ENCODE data around the gene KRT33B.
"Not testable (repeated sequence)": the region's sequence is repeated elsewhere in the genome, so short reads cannot be mapped to it uniquely, and the experiment has no call there.

KRT33B gene

DNA sequence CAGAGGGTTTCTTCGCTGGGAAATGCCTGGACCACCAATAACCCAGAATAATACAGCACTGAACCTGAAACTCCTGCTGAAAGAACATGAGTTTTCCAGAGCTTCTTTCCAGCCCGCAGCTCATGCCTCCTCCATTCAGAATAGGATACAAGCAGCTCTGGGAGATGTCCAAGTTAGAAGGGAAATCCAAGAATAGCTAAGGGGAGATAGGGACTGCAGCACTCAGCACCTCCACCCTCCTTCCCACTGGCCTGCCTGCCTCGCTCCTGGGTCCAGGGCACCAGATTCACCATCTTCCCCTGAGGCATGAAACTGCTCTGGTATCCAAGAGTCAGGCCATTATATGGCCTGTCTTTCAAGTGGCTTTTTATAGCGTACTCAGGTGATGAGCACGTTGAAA, 23.7 kb upstream of the KRT33B start:
- DNase-seq (ENCODE audit: low read depth): no peak

DNA sequence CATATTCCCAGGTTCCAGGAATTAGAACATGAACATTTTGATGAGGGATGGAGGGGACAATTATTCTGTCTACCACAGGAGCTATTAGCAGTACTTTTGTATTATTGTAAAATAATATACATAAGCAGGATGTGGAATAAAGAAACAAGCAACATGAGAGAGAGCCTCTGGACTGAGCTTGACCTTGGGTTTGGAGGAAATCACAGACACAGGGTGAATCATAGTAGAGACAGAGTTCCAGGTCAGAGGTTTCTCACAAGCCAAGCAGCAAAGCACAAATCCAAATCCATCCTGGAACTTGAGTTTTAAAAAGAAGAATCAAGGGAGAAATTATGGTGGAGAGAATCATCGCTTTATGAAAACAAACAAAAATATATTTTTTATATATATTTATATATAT, 22.7 kb upstream of the KRT33B start:
- no peak for DNase-seq (ENCODE audit: low read depth)

DNA sequence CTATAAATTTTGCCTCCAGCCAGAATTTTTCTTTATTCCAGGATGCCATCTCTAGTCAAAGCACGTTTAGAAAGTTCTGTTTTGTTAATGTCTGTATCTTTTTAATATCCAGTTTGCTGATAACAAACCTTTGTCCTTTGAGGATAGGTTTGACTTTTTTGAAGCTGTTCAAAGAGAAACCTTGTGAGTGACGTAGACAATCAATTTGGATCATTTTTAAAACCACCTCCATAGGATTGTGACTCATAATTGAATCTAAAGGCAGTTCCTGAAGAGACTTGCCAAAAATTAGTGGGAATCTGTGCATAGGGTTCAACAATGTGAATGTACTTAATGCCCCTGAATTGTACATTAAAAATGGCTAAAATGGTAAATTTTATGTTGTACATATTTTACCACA, 21.9 kb upstream of the KRT33B start:
- DNase-seq (ENCODE audit: low read depth): no peak

DNA sequence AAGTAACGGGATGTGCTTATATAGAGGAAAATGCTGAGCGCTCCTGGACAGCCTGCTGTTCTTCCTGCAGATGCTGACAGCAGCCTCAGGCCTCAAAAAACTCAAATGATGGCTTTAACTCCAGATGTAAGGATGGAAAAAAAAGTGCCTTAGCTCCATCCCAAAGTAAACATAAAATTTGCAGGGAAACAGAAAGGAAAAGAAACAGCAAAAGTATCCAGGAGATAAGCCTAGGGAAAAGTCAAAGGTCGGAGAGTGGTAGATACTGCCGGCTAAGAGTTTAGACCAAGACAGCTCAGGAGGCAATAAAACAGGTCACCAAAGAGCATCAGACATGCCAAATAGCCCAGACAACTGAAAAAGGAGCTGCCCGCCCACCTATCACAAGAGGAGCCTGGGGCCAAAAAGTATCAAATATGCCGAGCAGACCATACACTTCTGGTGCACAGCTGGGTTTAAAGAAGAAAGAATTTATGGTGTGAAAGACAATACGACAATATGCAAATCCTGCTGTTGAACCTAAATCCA, 20.9 kb upstream of the KRT33B start:
- DNase-seq (ENCODE audit: low read depth): no peak

DNA sequence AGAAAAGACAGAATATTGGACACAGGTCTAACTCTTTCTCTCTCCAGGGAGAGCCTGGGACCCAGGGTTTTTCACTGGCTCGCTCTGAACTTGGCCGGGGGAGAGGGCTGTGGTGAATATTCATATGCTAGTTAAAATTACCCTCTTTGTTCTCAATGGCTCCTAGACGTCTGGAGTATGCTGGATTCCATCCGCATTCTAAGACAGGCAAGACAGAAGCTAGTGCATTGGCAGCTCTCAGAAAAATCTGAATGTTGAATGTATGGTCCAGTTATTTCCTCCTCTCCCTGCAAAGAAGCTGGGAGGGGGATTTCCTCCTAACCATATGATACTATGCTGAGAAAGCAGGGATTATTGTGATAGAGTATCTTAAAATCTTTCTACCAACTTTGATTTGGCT, 18.1 kb upstream of the KRT33B start:
- DNase-seq (ENCODE audit: low read depth): no peak

DNA sequence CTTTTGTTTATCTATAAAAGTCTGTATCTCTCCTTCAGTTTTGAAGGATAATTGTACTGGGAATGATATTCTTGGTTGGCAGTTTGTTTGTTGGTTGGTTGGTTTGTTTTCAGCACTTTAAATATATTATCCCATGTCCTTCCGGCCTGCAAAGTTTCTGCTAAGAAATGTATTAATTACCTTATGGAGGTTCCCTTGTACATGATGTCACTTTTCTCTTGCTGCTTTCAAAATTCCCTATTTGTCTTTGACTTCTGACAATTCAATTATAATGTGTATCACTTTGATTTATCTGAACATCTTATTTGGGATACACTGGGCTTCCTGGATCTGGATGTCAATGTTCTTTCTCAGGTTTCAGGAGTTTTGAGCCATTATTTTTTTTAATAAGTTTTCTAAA, 16.6 kb upstream of the KRT33B start:
- no peak for DNase-seq (ENCODE audit: low read depth)

DNA sequence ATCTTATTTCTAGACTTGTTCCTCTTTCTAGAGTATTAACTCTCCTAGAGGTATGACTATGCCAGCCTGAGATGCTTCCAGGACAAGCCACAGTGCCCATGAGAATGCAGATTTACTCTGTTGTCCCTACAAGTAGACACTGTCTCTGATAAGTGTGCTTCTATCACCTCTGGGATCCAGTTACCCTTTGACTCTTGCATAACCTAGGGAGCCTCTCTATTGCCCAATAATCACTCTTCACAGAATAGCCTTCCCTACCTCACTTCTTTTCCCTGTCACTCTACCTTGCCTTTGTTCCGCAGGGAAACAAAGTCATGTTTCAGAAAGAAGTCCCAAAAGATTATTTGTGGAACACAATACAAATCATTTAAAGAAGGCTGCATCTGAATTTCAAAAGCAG, 14.1 kb upstream of the KRT33B start:
- DNase-seq (ENCODE audit: low read depth): no peak

DNA sequence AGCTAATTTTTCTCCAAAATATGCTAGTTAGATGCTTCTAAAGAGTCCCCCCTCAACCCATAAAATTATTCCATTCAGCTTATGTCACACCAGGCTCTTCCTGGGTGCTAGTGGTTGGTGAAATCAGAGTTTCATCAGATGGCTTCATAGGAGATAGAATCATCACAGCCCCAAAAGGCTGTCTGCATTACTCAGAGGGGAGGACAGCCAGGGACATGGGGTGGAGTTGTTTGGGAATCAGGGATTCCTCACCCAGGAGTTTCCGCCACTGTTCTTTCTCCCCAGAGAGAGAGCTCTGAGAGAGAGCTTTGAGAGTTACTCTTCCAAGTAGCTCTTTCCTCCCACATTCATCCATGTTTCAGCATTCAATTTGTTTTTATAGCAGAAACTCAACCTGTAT, 12.8 kb upstream of the KRT33B start:
- DNase-seq (ENCODE audit: low read depth): peak; percentile 75

DNA sequence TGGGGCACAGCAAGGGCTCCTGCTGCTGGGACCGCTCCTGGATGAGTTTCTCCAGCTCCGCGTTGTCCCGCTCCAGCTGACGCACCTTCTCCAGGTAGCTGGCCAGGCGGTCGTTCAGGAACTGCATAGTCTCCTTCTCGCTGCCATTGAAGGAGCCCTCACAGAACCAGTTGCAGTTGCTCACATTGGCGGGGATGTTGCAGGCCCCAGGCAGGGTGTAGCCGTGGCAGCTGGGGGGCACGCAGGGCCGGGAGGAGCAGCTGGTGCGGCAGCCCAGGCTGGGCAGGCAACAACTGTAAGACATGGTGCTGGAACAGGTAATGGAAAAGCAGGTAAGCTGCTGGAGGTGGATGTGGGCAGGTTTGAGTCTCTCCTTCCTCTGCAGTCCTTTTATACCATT, 12.3 kb upstream of the KRT33B start, which contains the start of gene KRT34:
KRT34 (minus strand) TSS at position 364 of the 400 bp plus-strand sequence; CDS start at position 304, 60 bp downstream.
- not testable (repeated sequence) for DNase-seq (ENCODE audit: low read depth)

DNA sequence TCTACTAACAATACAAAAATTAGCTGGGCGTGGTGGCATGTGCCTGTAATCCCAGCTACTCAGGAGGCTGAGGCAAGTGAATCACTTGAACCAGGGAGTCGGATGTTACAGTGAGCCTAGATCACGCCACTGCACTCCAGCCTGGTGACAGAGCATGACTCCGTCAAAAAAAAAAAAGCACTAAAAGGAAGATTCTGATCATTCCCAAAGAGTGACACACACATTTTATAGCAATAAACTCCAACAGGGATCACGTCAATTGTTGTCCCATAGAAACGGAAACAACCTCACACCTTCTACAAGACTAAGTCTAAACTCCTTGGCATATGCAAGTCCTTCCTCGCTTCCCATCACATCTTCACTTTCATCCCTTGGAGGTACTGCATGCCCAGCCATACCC, 10.5 kb upstream of the KRT33B start:
- DNase-seq (ENCODE audit: low read depth): peak; percentile 84

DNA sequence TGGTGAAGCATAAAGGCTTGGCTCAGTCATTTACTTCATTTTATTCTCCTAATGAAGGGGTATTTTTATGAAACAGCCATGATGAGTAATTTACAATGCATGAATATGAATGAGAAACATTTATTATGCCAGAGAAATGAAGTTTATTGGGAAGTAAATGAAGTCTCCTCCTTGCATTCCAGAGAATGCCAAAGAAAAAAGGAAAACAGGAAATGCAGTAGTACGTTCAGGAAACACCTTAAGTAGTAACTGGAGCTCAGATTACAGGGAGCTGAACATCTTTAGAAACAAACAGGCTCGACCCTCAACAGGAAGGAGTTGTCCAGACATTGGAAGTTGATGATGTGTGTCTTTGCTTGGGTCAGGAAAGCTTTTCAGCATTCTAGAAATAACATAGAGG, 7.9 kb upstream of the KRT33B start:
- no peak for DNase-seq (ENCODE audit: low read depth)

DNA sequence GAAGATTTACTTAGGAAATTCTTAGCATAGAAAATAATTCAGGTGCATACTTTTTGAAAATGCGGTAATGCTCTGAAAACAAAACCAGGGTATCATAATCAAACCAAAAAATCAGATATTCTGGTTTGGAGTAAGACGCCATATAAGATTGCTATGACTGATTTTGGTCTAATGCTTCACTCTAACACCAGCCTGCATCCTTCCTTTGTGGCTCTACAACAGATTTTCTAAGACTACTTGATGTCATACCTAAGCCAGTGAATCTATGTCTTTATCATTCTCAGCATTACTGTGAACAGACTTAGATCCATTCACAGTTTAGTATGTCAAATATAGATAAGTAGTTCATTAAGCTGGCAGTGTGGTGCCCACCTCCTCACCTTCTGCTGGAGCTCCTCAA, 590 bp downstream of the KRT33B start:
- no peak for DNase-seq (ENCODE audit: low read depth)

DNA sequence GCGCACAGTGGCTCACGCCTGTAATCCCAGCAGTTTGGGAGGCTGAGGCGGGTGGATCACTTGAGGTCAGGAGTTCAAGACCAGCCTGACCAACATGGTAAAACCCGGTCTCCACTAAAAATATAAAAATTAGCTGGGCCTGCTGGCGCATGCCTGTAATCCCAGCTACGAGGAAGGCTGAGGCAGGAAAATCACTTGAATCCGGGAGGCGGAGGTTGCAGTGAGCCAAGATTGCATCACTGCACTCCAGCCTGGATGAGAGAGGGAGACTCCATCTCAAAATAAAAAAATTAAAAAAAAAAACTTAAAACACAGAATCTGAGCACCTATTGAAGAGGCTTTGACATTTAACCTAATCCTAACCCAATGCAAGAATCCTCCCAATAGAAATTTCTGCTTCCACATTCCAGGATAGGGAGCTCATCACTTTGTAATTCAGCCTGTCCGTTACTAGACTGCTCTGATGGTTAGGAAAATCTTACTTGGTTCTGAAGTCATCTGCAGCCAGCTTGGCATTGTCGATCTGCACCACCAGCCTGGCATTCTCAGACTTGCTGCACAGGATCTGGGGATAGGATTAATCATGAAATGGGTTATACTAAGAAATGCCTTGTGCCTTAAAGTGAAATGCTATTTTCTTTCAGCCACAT, 2.1 kb downstream of the KRT33B start:
- peak; percentile 58 for DNase-seq (ENCODE audit: low read depth)

DNA sequence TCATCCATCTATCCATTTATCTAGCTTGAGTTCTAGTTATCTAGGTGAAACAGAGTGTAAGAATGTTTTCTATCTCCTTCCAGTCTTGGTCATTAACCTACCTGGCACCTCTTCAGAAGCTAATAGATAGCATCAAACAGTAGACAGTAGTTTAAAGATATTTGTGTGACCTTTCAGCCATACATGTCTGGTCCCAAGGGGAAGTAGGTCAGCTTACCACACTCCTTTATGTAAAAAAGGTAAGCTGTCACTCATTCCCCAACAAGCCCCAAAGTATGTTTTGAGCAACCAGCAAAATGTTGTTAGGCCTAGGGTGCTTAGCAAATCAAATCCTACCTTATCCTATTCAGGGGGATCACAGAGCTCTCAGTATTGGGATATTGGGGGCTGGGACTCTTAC, 3.5 kb downstream of the KRT33B start:
- DNase-seq (ENCODE audit: low read depth): no peak

DNA sequence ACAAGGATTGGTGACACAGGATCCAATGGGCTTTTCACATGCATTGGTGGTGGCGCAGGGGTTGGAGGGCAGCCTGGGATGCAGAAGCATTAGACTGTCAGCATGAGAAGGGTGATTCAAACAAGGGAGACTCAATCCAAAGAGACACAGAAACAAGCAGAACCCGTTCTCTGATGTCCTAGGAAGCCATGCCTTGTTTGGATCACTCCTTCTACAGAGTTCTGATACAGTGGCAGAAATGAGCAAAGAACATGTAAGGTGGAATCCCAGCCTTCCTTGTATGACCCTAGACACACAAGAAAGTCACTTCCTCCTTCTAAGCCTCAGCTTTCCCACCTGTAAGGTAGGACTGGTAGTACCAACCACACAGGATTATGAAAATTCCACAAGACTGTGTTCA, 5.7 kb downstream of the KRT33B start:
- DNase-seq (ENCODE audit: low read depth): no peak

DNA sequence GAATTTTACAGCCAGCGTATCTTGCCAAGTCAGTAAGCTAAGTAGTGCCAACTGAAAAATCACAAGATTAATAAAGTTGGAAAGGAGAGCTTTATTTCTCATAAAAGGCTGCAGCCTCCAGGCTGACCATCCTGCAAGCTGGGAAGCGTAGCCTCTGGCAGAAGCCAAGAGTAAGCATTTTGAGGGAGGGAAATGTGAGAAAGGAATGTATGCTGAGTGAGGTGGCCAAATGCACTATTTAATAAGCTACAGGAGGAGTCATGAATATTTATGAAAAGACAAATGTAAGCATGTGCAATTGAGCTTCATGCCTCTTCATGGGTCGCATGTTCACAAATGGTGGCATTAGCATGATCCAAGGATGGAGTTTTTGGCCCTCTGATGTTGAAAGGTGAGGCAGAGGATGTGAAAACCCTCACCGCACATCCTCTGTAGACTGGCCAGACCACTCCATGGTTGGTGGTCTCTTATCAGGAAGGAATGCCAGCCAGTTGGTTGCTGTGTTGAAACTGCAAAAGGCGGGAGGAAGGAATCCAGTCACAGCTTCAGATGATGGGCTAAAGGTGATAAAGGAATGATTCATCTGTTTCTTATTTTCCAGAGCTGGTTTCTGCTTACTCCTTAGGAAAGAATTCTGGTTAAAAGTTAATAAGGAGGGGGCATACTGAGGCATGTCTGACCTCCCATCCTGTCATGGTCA, 9.2 kb downstream of the KRT33B start:
- DNase-seq (ENCODE audit: low read depth): no peak

DNA sequence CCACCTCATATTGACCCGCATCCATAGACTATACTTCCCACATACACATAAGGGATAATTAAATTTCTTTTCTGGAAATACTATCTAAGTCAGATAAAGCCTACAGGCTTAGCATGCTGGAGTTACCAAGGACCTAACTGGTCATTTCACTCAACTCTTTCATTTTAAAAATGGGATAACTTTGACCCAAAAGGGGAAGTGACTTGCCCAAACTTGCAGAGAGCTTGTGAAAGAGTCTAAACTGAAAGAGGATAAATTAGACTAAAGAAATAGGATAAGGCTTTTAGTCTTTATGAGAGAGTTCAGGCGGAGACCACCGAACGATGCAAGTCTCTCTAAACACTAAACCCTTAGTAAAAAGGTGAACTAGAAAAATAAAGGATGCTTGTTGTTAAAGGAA, 15.1 kb downstream of the KRT33B start:
- DNase-seq (ENCODE audit: low read depth): no peak

DNA sequence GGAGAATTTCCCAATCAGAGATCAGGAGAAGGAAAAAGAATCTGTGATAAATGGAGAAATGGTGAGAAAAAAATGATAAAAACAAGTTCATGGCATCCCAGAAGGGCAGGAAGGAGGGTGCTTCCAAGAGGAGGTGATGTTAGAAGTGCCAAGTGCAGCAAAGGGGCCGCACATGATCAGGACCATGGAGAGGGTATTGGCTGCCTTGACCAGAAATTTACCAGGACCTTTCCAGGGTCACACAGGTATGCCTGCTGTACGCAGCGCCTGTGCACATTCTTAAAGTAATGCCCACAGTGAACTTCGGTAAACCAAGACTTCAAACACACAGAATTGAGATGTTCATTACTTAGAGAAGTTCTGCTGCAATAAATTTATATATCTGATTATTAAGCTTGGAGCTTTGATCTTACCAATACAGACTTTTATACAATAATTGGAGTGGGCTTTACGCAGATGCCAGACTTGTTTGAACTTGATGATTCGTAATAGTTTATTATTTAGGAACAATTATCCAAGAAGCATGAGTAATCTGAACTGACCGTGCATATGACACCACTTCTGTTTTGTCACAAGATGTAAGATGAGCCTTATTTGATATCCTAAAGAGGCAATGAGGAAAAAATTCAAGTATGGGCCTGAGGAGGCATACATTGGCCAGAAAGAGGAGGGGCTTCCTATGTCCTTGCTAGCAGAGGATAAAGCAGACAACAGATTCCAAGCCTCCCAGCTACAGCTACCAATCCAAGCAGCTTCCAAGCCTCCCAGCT, 16.8 kb downstream of the KRT33B start:
- DNase-seq (ENCODE audit: low read depth): no peak

DNA sequence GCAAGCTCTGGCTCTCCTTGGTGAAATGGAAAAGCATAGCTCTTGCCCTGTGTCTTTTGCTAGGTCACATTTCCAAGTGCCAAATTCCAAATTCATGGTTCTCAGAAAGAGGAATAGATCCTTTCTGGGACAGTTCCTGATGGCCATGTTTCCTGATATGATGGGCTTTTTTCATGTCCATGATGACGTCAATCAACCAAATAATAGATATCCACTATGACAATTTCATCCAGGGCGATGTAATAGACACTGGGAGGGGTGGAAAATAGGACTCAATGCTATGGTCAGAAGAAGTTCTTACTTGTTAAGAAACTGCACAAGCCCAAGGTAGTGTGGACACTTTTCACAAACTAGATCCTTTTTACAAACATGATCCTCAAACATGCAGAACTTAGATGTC, 18.4 kb downstream of the KRT33B start:
- DNase-seq (ENCODE audit: low read depth): no peak

DNA sequence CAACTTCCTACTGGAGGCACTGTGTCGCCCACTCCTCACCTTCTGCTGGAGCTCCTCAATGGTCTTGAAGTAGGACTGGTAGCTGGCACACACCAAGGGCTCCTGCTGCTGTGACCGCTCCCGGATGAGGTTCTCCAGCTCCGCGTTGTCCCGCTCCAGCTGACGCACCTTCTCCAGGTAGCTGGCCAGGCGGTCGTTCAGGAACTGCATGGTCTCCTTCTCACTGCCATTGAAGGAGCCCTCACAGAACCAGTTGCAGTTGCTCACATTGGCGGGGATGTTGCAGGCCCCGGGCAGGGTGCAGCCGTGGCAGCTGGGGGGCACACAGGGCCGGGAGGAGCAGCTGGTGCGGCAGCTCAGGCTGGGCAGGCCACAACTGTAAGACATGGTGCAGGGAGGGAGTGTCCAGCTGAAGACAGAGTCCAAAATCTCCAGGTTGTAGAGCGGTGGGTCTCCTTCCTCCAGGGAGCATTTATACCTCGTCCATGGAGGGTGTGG, 19.2 kb downstream of the KRT33B start, which contains the start of gene KRT33A:
KRT33A (minus strand) TSS at position 448 of the 498 bp plus-strand sequence; CDS start at position 387, 61 bp downstream.
- not testable (repeated sequence) for DNase-seq (ENCODE audit: low read depth)

DNA sequence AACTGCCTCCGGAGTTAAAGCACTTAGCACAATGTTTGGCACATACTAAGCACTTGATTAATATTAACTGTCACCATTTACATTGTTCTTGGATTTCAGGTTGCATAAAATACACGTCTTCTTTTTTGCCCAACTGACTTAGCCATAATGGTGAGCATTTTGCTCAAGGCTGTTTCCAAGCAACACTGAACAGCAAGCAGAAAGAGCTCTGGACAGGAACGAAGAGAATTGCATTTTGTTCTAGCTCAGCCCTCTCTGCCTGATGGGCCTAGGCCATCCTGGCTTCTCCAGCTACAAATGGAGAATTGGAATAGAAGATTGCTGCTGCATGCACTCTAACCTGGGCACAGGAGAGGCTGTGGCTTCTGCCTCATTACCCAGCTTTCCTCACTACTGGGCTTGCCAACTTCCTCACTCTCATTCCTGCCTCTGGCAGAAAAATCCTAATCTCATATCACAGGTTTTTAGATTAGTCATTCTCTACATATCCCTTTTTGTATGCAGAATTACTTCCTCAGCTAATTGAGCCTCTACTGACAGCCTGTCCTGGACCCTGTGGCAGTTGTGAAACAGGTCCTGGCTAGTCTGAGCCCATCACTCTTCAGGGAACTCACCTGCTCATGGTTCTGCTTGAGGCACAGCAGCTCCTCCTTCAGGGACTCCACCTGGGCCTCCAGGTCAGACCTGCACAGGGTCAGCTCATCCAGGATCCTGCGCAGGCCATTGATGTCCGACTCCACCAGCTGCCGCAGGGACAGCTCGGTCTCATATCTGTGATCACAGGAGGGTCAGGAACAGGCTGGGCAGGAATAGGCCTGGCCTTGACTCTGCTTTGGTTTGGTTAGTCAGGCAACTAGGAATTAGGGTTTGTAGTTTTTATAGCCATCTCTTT, 21.5 kb downstream of the KRT33B start:
- no peak for DNase-seq (ENCODE audit: low read depth)

DNA sequence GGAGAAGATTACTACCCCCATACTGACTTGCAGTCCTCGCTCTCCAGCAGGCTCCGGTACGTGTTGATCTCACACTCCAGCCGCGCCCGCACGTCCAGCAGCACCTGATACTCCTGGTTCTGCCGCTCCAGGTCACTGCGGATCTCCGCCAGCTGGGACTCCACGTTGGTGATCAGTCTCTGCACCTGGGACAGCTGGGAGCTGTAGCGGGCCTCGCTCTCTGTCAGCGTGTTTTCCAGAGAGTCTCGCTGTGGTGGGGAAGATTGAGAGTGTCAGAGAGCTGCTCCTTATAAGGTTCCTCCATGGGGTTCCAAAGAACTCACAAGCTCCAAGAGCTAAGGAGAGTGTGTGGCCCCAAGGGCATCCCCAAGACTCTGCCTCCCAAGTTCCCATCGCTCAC, 23.2 kb downstream of the KRT33B start:
- DNase-seq (ENCODE audit: low read depth): not testable (repeated sequence)

All from GM04503 (cell line).